Measurements from ENCODE around the gene FGF12. TPM values are rescaled to one million over a fixed set of nuclear protein-coding genes. Genes with fewer than 3 reads are reported as not detected.

FGF12 gene
- total RNA-seq, 2 experiments from 2014 or later: not detected

- CTCF ChIA-PET: no interaction called here
These were observed 419.7 kb downstream of the FGF12 start for GRCh38 chr3:192307631-192308030.

GRCh38 chr3:192303235-192303634 is 424.1 kb downstream of the FGF12 start:
- no peak for TF ChIP-seq CTCF (IDR thresholded peaks at IDR 0.05)
- DNase-seq: no peak
- H3K36me3 Mint-ChIP-seq (ENCODE audit: low read depth): no peaks in the 10 kb centered on the region
- intact Hi-C loops (cut with micrococcal nuclease): no loop called here
- H3K27me3 Mint-ChIP-seq: no peaks in the 10 kb centered on the region
- CTCF ChIA-PET: no interaction called here
- no peak overlapping the region for H3K27ac Mint-ChIP-seq
- H3K9me3 Mint-ChIP-seq: no peaks in the 10 kb centered on the region
- H3K4me1 Mint-ChIP-seq (ENCODE audit: low read depth): no peaks in the 10 kb centered on the region
- POLR2A ChIA-PET: no interaction called here
- H3K4me3 Mint-ChIP-seq: no peak overlapping the region
- ATAC-seq: no peak

More at GRCh38 chr3:192307631-192308030, 419.7 kb downstream of the FGF12 start:
- TF ChIP-seq CTCF (IDR thresholded peaks at IDR 0.05): no peak
- Mint-ChIP-seq H3K27me3 (no peaks in the 10 kb centered on the region), H3K36me3 (ENCODE audit: low read depth) (no peaks in the 10 kb centered on the region), H3K4me3 (no peak overlapping the region), H3K9me3 (no peaks in the 10 kb centered on the region), H3K27ac (no peak overlapping the region), H3K4me1 (ENCODE audit: low read depth) (no peaks in the 10 kb centered on the region)
- POLR2A ChIA-PET: no interaction called here
- intact Hi-C loops (cut with micrococcal nuclease): no loop called here
- no peak for ATAC-seq
- no peak for DNase-seq

GRCh38 chr3:192302721-192303120 is 424.6 kb downstream of the FGF12 start:
- ATAC-seq (no peak), DNase-seq (no peak)
- Mint-ChIP-seq H3K9me3 (no peaks in the 10 kb centered on the region), H3K27ac (no peak overlapping the region), H3K4me1 (ENCODE audit: low read depth) (no peaks in the 10 kb centered on the region), H3K36me3 (ENCODE audit: low read depth) (no peaks in the 10 kb centered on the region), H3K4me3 (no peak overlapping the region), H3K27me3 (no peaks in the 10 kb centered on the region)
- POLR2A ChIA-PET: no interaction called here
- CTCF ChIA-PET: no interaction called here
- intact Hi-C loops (cut with micrococcal nuclease): no loop called here
- no peak for TF ChIP-seq CTCF (IDR thresholded peaks at IDR 0.05)

GRCh38 chr3:192299921-192300320 is 427.4 kb downstream of the FGF12 start:
- Mint-ChIP-seq H3K27me3 (no peaks in the 10 kb centered on the region), H3K4me3 (no peak overlapping the region), H3K36me3 (ENCODE audit: low read depth) (no peaks in the 10 kb centered on the region), H3K9me3 (no peaks in the 10 kb centered on the region), H3K27ac (no peak overlapping the region), H3K4me1 (ENCODE audit: low read depth) (no peaks in the 10 kb centered on the region)
- DNase-seq (no peak), ATAC-seq (no peak)
- ChIA-PET CTCF (no interaction called here), POLR2A (no interaction called here)
- intact Hi-C loops (cut with micrococcal nuclease): no loop called here
- TF ChIP-seq CTCF (IDR thresholded peaks at IDR 0.05): no peak

- Mint-ChIP-seq H3K27me3 (no peaks in the 10 kb centered on the region), H3K4me1 (ENCODE audit: low read depth) (no peaks in the 10 kb centered on the region), H3K9me3 (no peaks in the 10 kb centered on the region), H3K4me3 (no peak overlapping the region), H3K27ac (no peak overlapping the region), H3K36me3 (ENCODE audit: low read depth) (no peaks in the 10 kb centered on the region)
- ChIA-PET CTCF (no interaction called here), POLR2A (no interaction called here)
- intact Hi-C loops (cut with micrococcal nuclease): no loop called here
- no peak for ATAC-seq
- TF ChIP-seq CTCF (IDR thresholded peaks at IDR 0.05): no peak
- no peak for DNase-seq
These were observed 430.5 kb downstream of the FGF12 start for GRCh38 chr3:192296845-192297244.

Data from activated CD8-positive, alpha-beta T cell treated with anti-CD3 and anti-CD28 coated beads for 36 hours (primary cell).